GM12891 (cell line): ENCODE measurements around the gene ARHGAP24.

Experiments used
- PAX5 ChIP-seq: IDR thresholded peaks from 2 replicates; pipeline ENCODE4 v1.6.1; 2011; ENCODE audit warnings: low read length, moderate library complexity, mild to moderate bottlenecking; ENCODE audit not compliant: insufficient read depth, severe bottlenecking
- POLR2A ChIP-seq: IDR thresholded peaks from 2 replicates; pipeline ENCODE4 v1.6.1; 2011; ENCODE audit warnings: low read depth, low read length, control low read depth
- POLR2AphosphoS5 ChIP-seq: IDR thresholded peaks from 2 replicates; pipeline ENCODE4 v1.6.1; 2011; ENCODE audit warnings: low read depth, low read length, control low read depth
- POU2F2 ChIP-seq: IDR thresholded peaks from 2 replicates; pipeline ENCODE4 v1.6.1; 2011; ENCODE audit warnings: low read depth, mild to moderate bottlenecking, control low read depth, low read length, moderate library complexity
- SPI1 ChIP-seq: IDR thresholded peaks from 2 replicates; pipeline ENCODE4 v1.6.1; 2011; ENCODE audit warnings: low read depth, low read length, control low read depth
- TAF1 ChIP-seq: IDR thresholded peaks from 2 replicates; pipeline ENCODE4 v1.6.1; 2011; ENCODE audit warnings: low read depth, low read length, control low read depth

DNA sequence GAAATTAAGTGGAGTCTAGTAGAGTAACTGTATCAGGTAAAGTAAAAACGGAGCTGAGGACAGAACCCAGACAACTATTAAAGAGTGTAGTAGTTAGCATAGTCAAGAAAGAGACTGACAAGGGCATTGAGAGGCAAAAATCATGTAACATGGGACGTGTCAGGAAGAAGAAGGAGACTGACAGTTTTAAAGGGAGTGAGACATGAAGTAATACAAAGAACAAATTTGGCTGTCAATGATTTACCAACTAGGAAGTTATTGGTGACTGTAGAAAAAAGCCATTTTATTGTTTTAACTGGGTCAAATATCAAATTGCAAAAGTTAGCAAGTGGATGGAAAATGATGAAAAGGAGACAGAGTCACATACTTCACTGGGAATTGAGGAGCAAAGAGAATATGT is 462.6 kb downstream of the ARHGAP24 start:
- no peak for TF ChIP-seq POLR2AphosphoS5
- TF ChIP-seq SPI1, result no peak
- TF ChIP-seq POLR2A, result no peak
- no peak for TF ChIP-seq TAF1
- no peak for TF ChIP-seq POU2F2
- TF ChIP-seq PAX5, result no peak
